ENCODE measurements around the gene TIMP4. TPM values are rescaled to one million over a fixed set of nuclear protein-coding genes. Genes with fewer than 3 reads are reported as not detected.

Gene TIMP4
- total RNA-seq, 4 donors from 2014 or later = 2.4 to 10.6 (median 4.3) TPM

GRCh38 chr3:12196684-12197083 lies 38.0 kb upstream of the TIMP4 start:
- no peak for TF ChIP-seq POLR2A (IDR thresholded peaks at IDR 0.05)
- TF ChIP-seq CTCF (IDR thresholded peaks at IDR 0.05) = no peak
- DNase-seq = no peak
- Histone ChIP-seq H3K4me1 (peaks cover 0 to 4% of the 10 kb centered on the region in 2 donors), H3K27ac (no peak overlapping the region), H3K4me3 (no peak overlapping the region), H3K9me3 (no peaks in the 10 kb centered on the region), H3K36me3 (no peaks in the 10 kb centered on the region), H3K27me3 (no peaks in the 10 kb centered on the region)
- intact Hi-C loops (cut with DNase I; ENCODE audit: low total_unique reads) = no loop called here

- peaks cover 0 to 4% of the 10 kb centered on the region in 2 donors for H3K4me1 ChIP-seq
- no peak for TF ChIP-seq POLR2A (IDR thresholded peaks at IDR 0.05)
- no peak for TF ChIP-seq CTCF (IDR thresholded peaks at IDR 0.05)
- H3K36me3 ChIP-seq = no peaks in the 10 kb centered on the region
- no peaks in the 10 kb centered on the region for H3K27me3 ChIP-seq
- H3K9me3 ChIP-seq = no peaks in the 10 kb centered on the region
- H3K4me3 ChIP-seq = no peak overlapping the region
- intact Hi-C loops (cut with DNase I; ENCODE audit: low total_unique reads) = no loop called here
- peak overlapping the region in 1 of 2 donors; percentile 55 for H3K27ac ChIP-seq
- DNase-seq = no peak
Observed at GRCh38 chr3:12195231-12195630, 36.5 kb upstream of the TIMP4 start.

- DNase-seq = no peak
- Histone ChIP-seq H3K9me3 (no peaks in the 10 kb centered on the region), H3K27ac (peak overlapping the region; percentile 16 to 55), H3K4me1 (peaks cover 0 to 4% of the 10 kb centered on the region in 2 donors), H3K27me3 (no peaks in the 10 kb centered on the region), H3K36me3 (no peaks in the 10 kb centered on the region), H3K4me3 (no peak overlapping the region)
- TF ChIP-seq POLR2A (IDR thresholded peaks at IDR 0.05) (no peak), CTCF (IDR thresholded peaks at IDR 0.05) (no peak)
- intact Hi-C loops (cut with DNase I; ENCODE audit: low total_unique reads) = no loop called here
Observed at GRCh38 chr3:12194669-12195161, 36.0 kb upstream of the TIMP4 start.

- no peak for DNase-seq
- TF ChIP-seq POLR2A (IDR thresholded peaks at IDR 0.05) = no peak
- no peak for TF ChIP-seq CTCF (IDR thresholded peaks at IDR 0.05)
- intact Hi-C loops (cut with DNase I; ENCODE audit: low total_unique reads) = no loop called here
Observed at GRCh38 chr3:12194209-12194608, 35.5 kb upstream of the TIMP4 start.

GRCh38 chr3:12193485-12194165 lies 34.9 kb upstream of the TIMP4 start:
- Histone ChIP-seq H3K36me3 (no peaks in the 10 kb centered on the region), H3K9me3 (no peaks in the 10 kb centered on the region), H3K4me3 (no peak overlapping the region), H3K27me3 (no peaks in the 10 kb centered on the region), H3K27ac (peak overlapping the region; percentile 55 to 59), H3K4me1 (peaks cover 0 to 4% of the 10 kb centered on the region in 2 donors)
- peak; percentile 45 to 61 for DNase-seq
- no peak for TF ChIP-seq CTCF (IDR thresholded peaks at IDR 0.05)
- no peak for TF ChIP-seq POLR2A (IDR thresholded peaks at IDR 0.05)
- intact Hi-C loops (cut with DNase I; ENCODE audit: low total_unique reads) = no loop called here

More at GRCh38 chr3:12194209-12194608, 35.5 kb upstream of the TIMP4 start:
- Histone ChIP-seq H3K27me3 (no peaks in the 10 kb centered on the region), H3K4me3 (no peak overlapping the region), H3K4me1 (peaks cover 0 to 4% of the 10 kb centered on the region in 2 donors), H3K27ac (peak overlapping the region; percentile 55 to 59), H3K36me3 (no peaks in the 10 kb centered on the region), H3K9me3 (no peaks in the 10 kb centered on the region)

All from uterus (tissue), 4 donors.